Activated T-cell treated with anti-CD3 and anti-CD28 coated beads, Interleukin-2, amount 50 U/mL, for 72 hours (primary cell): Measurements from ENCODE around the gene RSRP1. TPM values are rescaled to one million over a fixed set of nuclear protein-coding genes. Genes with fewer than 3 reads are reported as not detected.
"Not testable (repeated sequence)": the region's sequence is repeated elsewhere in the genome, so short reads cannot be mapped to it uniquely, and the experiment has no call there.

Experiments used
- ATAC-seq, 2 donors: fragments of 150-1000 bp; cut with Tn5 transposase; replicated peaks in 1 of 2; 2 replicates each; pipeline ENCODE4 v1.10.0; 2021; ENCODE audit warnings: moderate library complexity in 2 of 2, mild to moderate bottlenecking in 1 of 2
- DNase-seq, 2 donors: peaks; one replicate each; pipeline ENCODE4 v3.0.0; 2021 to 2022; ENCODE audit warnings: mixed read lengths in 1 of 2
- H3K27ac Mint-ChIP-seq: one replicate; pipeline ENCODE4 v1.8.0; 2022; ENCODE audit warnings: mild to moderate bottlenecking, moderate library complexity, mixed read lengths
- H3K27me3 Mint-ChIP-seq: one replicate; pipeline ENCODE4 v1.8.0; 2022; ENCODE audit warnings: low read depth, mixed read lengths
- H3K36me3 Mint-ChIP-seq, 2 donors: one replicate each; pipeline ENCODE4 v1.8.0; 2022; ENCODE audit warnings: mixed read lengths in 2 of 2, mild to moderate bottlenecking in 1 of 2; ENCODE audit not compliant: insufficient read depth in 2 of 2
- H3K4me1 Mint-ChIP-seq: one replicate; pipeline ENCODE4 v1.8.0; 2022; ENCODE audit warnings: low read depth, mixed read lengths
- H3K4me3 Mint-ChIP-seq, 2 donors: one replicate each; pipeline ENCODE4 v1.8.0; 2022; ENCODE audit warnings: mild to moderate bottlenecking in 2 of 2, mixed read lengths in 2 of 2, moderate library complexity in 2 of 2
- H3K9me3 Mint-ChIP-seq, 2 donors: one replicate each; pipeline ENCODE4 v1.8.0; 2022; ENCODE audit warnings: mixed read lengths in 2 of 2
- total RNA-seq, 2 donors: library from RNA; stranded (reverse); gene quantifications; one replicate each; pipeline ENCODE4 v1.2.3, GENCODE V29; 2022

The RSRP1 gene
- total RNA-seq, 2 donors from 2014 or later: 181 to 271 TPM

DNA sequence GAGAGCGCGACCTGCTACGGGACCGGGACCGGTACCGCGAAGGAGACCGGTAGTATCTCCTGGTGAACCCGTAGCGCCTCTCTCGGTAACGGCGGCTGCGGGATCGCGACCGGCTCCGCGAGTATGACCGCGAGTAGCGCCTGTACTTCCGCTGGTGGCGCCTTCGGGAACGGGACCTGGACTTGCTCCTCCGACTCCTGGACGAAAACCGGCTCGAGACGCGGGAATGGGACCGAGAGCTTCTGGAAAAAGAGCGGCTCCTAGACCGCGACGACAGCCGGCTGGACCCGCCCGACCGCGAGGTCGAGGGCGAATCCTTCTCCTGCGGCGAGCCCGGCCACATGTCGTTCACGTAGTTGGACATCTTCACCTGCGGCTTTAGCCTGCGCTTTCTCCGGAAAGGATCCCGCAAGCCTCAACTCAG, 642 bp downstream of the RSRP1 start:
- peak; percentile 31 to 52 for DNase-seq
- ATAC-seq: peak in 1 of 2 donors; percentile 1
- no peaks in the 10 kb centered on the region for H3K27me3 Mint-ChIP-seq
- peak overlapping the region; percentile 94 to 98 for H3K4me3 Mint-ChIP-seq
- peaks cover 56% of the 10 kb centered on the region for H3K4me1 Mint-ChIP-seq
- no peaks in the 10 kb centered on the region for H3K9me3 Mint-ChIP-seq
- peak overlapping the region; percentile 99 for H3K27ac Mint-ChIP-seq
- peaks cover 15 to 47% of the 10 kb centered on the region in 2 donors for H3K36me3 Mint-ChIP-seq

DNA sequence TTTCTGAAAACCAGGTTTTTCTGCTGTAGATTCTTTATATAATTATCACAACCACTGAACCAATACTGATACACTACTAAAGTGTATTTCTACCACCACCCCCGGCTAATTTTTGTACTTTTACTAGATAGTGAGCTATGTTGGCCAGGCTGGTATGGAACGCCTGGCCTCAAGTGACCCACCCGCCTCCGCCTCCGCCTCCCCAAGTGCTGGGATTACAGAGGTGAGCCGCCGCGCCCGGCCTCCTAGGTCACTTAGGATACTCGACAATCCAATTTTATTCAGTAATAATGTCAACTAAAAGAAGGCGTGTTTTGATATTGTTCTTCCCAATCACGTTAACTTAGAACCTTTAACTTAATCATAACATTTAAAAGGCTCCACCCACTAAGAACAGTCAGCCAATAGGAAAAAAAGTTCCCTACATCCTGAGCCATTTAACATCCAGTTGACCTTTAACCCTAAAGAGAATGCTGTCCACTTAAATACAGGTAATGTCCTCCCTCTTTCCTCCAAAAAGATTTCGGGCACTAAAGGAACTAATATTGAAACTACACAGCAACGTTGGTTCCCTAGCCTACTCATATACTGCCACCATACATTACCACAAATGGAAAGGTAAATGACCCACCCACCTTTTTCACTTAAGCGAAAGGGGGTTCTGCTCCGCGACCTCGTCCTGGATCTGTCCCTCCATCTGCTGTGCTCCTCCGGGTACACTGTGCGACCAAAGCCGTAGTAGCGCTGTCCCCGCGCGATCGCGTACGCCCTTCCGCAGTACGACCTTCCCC, 1.2 kb downstream of the RSRP1 start:
- DNase-seq: peak in 1 of 2 donors; percentile 37
- peak overlapping the region; percentile 94 to 98 for H3K4me3 Mint-ChIP-seq
- H3K9me3 Mint-ChIP-seq: no peaks in the 10 kb centered on the region
- peak overlapping the region; percentile 99 for H3K27ac Mint-ChIP-seq
- peaks cover 15 to 48% of the 10 kb centered on the region in 2 donors for H3K36me3 Mint-ChIP-seq
- ATAC-seq: peak; percentile 18 to 19
- H3K4me1 Mint-ChIP-seq: peaks cover 62% of the 10 kb centered on the region
- no peaks in the 10 kb centered on the region for H3K27me3 Mint-ChIP-seq

DNA sequence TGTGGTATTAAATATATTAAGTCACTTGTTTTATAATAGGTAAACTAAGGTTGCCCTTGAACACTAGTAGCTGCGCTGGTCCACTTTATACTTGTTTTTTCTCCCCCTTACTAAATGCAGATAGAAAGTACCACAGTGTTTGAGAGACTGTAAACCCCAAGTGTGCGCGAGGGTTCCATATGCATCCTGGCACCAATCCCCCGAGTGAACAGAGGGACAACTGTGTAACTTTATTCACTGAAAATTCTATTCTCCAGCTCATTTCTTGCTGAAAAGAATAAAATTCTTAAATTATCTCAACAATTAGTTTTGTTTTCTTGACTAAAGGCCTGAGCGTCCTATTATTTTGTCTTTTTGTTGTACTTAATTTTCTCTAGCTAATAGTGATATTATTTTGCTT, 1.9 kb downstream of the RSRP1 start:
- Mint-ChIP-seq H3K4me1 (peaks cover 69% of the 10 kb centered on the region), H3K27me3 (no peaks in the 10 kb centered on the region), H3K27ac (peak overlapping the region; percentile 99), H3K36me3 (peaks cover 15 to 48% of the 10 kb centered on the region in 2 donors), H3K9me3 (no peaks in the 10 kb centered on the region), H3K4me3 (peak overlapping the region; percentile 94 to 98)
- no peak for DNase-seq
- no peak for ATAC-seq

DNA sequence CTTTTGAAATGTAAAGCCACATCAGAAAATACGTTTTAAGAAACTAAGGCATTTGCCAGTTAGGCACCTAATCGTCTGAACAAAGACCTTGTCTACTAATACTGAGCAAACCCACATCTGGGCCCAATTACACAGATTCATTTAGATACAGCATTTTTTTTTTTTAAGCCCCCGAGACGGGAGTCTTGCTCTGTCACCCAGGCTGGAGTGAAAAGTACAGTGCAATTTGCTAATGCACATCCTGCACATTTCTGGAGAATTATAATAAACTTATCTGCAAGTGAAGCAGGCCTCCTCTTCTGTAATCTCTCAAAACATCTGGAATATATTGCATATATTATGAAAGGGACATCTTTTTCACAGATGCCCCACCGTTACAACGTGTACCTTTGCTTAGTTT, 3.3 kb downstream of the RSRP1 start:
- Mint-ChIP-seq H3K36me3 (peaks cover 15 to 51% of the 10 kb centered on the region in 2 donors), H3K4me1 (peaks cover 81% of the 10 kb centered on the region), H3K27ac (peak overlapping the region; percentile 96), H3K4me3 (peak overlapping the region; percentile 41 to 98), H3K9me3 (no peaks in the 10 kb centered on the region), H3K27me3 (no peaks in the 10 kb centered on the region)
- no peak for DNase-seq
- ATAC-seq: no peak

DNA sequence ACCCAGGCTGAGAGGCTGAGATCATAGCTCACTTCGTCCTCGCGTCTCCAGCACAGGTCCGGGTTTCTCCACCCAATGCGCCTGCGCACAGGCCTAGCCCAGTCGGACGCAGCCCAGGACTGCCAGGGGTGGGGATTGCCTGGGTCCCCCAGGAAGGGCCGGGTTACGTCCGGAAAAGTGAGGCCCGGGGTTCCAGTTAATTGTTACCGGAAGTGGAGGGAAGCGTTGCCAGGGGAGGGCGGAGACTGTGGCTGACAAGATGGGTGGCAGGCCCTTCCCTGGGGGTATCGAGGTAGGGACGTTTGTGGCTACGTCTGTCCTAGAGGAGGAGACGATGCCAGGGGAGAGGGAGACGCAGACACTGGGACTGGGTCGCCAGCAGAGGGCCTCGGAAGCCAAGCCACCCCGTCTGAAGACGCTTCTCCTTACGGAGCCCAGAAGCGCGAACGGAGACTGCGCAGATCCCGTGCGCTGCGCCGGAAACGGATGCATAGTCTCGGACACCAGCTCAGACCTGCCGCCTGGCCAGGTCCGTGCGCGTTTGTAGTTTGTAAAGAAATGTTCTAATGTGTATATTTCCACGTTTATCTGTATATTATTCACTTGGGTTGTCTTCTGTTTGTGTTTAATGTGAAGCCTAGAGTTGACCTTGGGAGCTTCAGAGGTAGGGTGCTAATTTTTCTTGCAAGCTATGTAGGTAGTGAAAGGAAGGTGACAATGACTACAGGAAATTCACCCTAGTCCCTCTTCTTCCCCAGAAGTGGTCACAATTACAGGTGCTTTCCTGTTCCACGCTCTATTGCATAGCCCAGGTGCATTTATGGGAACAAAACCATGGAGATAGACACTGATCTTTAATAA, 7.3 kb downstream of the RSRP1 start:
- peak; percentile 94 for DNase-seq
- Mint-ChIP-seq H3K27ac (peak overlapping the region; percentile 80), H3K4me3 (peak overlapping the region; percentile 86 to 90), H3K4me1 (peaks cover 73% of the 10 kb centered on the region), H3K27me3 (no peaks in the 10 kb centered on the region), H3K9me3 (no peaks in the 10 kb centered on the region), H3K36me3 (peaks cover 5 to 29% of the 10 kb centered on the region in 2 donors)
- peak; percentile 85 for ATAC-seq

DNA sequence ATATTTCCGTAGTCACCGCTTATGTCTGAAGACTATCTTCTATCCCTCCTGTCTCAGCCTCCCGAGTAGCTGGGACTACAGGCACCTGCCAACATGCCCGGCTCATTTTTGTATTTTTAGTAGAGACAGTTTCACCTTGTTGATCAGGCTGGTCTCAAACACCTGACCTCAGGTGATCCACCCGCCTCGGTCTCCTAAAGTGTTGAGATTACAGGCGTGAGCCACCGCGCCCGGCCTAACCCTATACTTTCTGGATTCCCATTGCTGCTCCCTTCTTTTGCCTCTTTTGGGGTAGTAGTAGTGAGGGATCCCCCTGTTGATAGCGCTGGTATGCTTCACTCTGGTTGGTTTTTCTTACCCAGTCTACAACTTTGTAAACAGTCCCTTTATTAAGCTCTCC, 9.2 kb downstream of the RSRP1 start:
- Mint-ChIP-seq H3K4me1 (peaks cover 57% of the 10 kb centered on the region), H3K27me3 (no peaks in the 10 kb centered on the region)

DNA sequence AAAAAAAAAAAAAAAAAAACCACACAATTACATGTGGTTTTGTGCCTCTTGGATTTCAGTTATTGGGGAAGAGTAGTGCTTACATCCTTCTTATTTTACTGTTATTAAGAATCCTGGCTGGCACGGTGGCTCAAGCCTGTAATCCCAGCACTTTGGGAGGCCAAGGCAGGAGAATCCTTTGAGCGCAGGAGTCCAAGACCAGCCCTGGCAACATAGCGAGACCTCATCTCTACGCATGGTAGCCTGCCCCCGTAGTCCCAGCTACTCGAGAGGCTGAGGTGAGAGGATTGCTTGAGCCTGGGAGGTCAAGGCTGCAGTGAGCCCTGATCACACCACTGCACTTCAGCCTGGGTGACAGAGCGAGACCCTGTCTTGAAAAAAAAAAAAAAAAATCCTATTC, 11.0 kb downstream of the RSRP1 start:
- ATAC-seq, H3K4me3 Mint-ChIP-seq, H3K36me3 Mint-ChIP-seq, DNase-seq, H3K27me3 Mint-ChIP-seq, H3K9me3 Mint-ChIP-seq: not testable (repeated sequence)
- H3K27ac Mint-ChIP-seq: peak overlapping the region; percentile 2
- H3K4me1 Mint-ChIP-seq: peaks cover 46% of the 10 kb centered on the region

More for the DNA sequence above, 9.2 kb downstream of the RSRP1 start:
- DNase-seq (no peak), ATAC-seq (no peak)
- peak overlapping the region; percentile 74 for H3K27ac Mint-ChIP-seq
- H3K9me3 Mint-ChIP-seq: no peaks in the 10 kb centered on the region
- peaks cover 7 to 18% of the 10 kb centered on the region in 2 donors for H3K36me3 Mint-ChIP-seq
- H3K4me3 Mint-ChIP-seq: no peak overlapping the region

DNA sequence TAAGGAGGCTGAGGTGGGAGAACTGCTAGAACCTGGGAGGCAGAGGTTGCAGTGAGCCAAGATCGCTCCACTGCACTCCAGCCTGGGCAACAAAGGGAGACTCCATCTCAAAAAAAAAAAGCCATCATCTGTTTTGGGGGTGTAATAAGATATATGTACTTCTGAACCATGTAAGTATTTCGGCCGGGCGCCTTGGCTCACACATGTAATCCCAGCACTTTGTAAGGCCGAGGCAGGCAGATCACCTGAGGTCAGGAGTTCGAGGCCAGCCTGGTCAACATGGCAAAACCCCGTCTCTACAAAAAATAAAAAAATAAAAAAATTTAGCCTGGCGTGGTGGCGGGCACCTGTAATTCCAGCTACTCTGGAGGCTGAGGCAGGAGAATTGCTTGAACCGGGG, 11.8 kb downstream of the RSRP1 start:
- H3K4me1 Mint-ChIP-seq: peaks cover 46% of the 10 kb centered on the region
- H3K4me3 Mint-ChIP-seq, H3K27ac Mint-ChIP-seq, DNase-seq, H3K27me3 Mint-ChIP-seq, H3K9me3 Mint-ChIP-seq, ATAC-seq, H3K36me3 Mint-ChIP-seq: not testable (repeated sequence)

DNA sequence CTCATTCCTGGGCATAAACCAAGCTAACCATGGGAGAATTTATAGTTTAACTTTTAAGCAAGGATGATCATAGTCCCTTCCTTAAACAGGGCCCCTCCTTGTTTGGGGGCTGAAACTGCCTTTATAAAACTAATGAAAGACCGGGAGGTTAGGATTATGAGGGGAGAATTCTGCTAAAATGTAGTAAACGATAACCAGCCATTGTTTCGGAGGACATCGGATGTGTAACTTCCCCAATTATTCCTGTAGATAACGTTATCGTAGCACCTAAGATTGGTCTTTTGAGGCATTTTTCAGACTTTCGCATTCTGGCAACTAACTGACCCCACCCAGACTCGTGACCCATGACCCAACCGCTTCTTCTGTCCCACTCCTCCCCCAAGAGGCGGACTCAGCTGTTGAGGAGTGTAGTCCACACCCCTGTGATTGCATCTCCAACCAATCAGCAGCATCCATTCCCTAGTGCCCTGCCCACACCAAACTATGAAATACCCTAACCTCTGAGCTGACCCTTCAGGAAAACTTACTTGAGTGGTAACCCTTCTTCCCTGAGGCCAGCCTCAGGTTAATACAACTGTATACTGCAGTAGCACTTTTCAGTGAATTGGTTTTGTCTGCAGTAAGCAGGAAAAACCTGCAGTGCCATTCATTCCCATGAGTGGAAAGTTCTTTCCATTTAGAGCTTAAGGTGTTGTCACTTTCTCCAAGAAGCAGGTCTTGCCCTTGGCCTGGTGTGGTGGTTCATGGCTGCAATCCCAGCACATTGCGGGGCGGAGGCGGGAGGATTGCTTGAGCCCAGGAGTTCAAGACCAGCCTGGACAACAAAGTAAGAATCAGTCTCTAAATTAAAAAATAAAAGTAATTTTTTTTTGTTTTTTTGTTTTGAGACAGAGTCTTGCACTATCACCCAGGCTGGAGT, 14.1 kb downstream of the RSRP1 start:
- H3K27me3 Mint-ChIP-seq: no peaks in the 10 kb centered on the region
- no peak overlapping the region for H3K27ac Mint-ChIP-seq
- no peaks in the 10 kb centered on the region for H3K9me3 Mint-ChIP-seq
- ATAC-seq: peak; percentile 85
- H3K4me1 Mint-ChIP-seq: peaks cover 46% of the 10 kb centered on the region
- H3K36me3 Mint-ChIP-seq: peaks cover 5 to 8% of the 10 kb centered on the region in 2 donors
- peak; percentile 80 to 83 for DNase-seq
- no peak overlapping the region for H3K4me3 Mint-ChIP-seq

DNA sequence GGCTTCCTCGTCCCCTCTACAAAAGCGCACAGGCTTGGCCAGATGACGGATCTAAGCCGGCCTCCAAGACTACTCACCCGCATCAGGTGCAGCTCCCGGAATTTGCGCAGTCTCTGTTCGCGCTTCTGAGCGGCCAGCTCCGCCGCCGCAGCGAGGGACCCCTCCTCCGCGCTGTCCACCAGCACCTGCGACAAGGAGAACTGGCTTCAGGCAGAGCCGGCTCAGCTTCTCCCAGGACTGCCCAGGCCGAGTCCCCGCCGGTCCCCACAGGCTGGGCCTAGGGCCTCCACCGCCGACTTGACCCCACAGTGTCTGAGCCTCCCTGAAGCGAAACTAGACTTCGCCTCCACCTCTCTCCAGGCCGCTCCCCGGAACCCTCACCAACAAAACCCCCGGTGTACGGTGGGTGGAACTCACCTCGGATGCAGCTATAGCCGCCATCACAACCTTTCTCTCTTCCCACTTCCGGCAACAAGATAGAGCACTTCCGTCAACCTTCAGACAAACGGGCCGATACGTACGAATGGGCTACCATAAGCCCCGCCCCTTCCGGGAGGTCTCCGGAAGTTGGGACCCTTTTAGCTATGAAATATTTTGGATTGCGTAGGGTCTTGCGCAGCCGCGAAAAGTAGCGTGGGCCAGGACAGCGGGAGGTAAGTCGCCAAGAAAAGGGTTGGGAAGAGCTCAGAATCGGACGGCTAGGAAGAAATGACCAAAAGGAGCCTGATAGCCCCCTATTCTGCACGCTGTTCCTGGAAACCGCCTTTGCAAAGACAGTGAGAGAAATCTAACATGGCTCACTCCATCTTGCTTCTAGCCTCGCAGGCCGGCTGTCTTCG, 15.0 kb downstream of the RSRP1 start, which contains the start of gene SYF2:
TSS of gene SYF2 (minus strand) at position 476 of the 839 bp plus-strand sequence. CDS start at position 441, 35 bp downstream.
- DNase-seq (peak; percentile 91 to 93), ATAC-seq (peak; percentile 91 to 92)
- peaks cover 8 to 14% of the 10 kb centered on the region in 2 donors for H3K36me3 Mint-ChIP-seq
- H3K4me3 Mint-ChIP-seq: no peak within 1 kb of the TSS
- no peak within 1 kb of the TSS for H3K27ac Mint-ChIP-seq
- H3K9me3 Mint-ChIP-seq: no peaks in the 10 kb centered on the region
- H3K4me1 Mint-ChIP-seq: peaks cover 41% of the 10 kb centered on the region
- H3K27me3 Mint-ChIP-seq: no peaks in the 10 kb centered on the region

DNA sequence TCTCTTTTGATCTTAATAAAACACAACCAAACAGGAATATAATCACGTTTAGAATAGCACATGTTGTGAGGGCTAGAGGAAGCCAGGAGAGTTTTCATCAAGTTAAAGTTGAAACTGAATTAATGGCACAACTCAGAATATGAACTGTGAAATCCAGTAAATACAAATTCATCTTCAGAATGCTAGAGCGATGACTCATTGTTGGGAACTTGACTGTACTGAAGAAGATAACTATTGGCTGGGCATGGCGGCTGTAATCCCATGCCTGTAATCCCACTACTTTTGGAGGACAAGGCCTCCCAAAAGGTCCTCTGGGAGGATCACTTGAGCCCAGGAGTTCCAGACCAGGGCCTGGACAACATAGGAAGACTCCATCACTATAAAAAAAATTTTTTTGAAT, 23.8 kb downstream of the RSRP1 start:
- Mint-ChIP-seq H3K4me1 (peaks cover 10% of the 10 kb centered on the region), H3K4me3 (no peak overlapping the region), H3K9me3 (no peaks in the 10 kb centered on the region), H3K27me3 (no peaks in the 10 kb centered on the region), H3K36me3 (peaks cover 9 to 32% of the 10 kb centered on the region in 2 donors), H3K27ac (no peak overlapping the region)
- DNase-seq (no peak), ATAC-seq (no peak)

DNA sequence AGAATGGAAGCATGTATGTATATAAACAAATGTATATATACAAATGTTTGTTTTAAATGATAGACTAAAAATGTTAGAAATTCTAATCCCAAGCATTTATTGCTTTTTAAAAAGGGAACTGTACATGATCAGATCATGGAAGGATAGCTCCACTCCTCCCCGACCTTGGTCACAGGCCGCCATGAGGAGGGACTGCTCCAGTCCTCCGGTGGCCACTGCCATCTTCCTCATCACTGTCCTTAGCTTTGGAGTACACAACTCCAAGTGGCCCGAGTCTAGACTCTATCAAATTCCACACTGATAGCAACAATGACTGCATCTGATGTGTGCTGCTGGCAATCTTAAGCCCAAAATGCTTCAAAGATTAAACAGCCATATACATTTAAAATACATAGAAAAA, 24.6 kb downstream of the RSRP1 start:
- Mint-ChIP-seq H3K27me3 (no peaks in the 10 kb centered on the region), H3K9me3 (no peaks in the 10 kb centered on the region), H3K36me3 (peaks cover 5 to 26% of the 10 kb centered on the region in 2 donors), H3K4me3 (no peak overlapping the region), H3K27ac (no peak overlapping the region), H3K4me1 (peaks cover 3% of the 10 kb centered on the region)
- no peak for DNase-seq
- ATAC-seq: no peak
